Panc1 (cell line): ENCODE measurements around the gene NHS.

Source experiments
- POLR2AphosphoS5 ChIP-seq: IDR thresholded peaks from 2 replicates; pipeline ENCODE4 v1.6.1; 2012; ENCODE audit warnings: mild to moderate bottlenecking, low read depth, low read length, moderate library complexity
- SIN3A ChIP-seq: IDR thresholded peaks from 2 replicates; pipeline ENCODE4 v1.6.1; 2012; ENCODE audit warnings: low read depth, mild to moderate bottlenecking, low read length, moderate library complexity, borderline replicate concordance; ENCODE audit not compliant: insufficient read depth
- TF ChIP-seq, protein P1 (sequence below): fragments of 450-650 bp; IDR thresholded peaks from 2 replicates; pipeline ENCODE4 v1.5.1; 2017; ENCODE audit warnings: mild to moderate bottlenecking

DNA sequence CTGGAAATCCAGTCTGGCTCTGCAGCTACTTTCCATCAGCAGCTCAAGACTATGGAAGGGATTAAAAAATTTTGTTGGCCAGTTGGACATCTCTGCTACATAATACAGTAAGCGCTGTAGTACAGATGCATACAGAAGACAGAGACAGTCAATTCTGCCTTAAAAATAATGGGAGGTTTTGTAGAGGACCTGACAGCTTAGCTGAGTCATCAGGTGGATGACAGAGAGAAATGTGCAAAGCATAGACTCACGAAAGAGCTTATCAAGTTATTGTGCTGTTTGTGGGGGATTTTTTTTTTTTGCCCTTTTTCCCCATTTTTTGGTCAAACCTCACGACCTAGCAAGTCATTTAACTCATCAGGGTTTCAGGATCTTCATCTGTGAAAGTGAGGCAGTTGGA is 213.3 kb downstream of the NHS start:
- TF ChIP-seq, protein P1, sequence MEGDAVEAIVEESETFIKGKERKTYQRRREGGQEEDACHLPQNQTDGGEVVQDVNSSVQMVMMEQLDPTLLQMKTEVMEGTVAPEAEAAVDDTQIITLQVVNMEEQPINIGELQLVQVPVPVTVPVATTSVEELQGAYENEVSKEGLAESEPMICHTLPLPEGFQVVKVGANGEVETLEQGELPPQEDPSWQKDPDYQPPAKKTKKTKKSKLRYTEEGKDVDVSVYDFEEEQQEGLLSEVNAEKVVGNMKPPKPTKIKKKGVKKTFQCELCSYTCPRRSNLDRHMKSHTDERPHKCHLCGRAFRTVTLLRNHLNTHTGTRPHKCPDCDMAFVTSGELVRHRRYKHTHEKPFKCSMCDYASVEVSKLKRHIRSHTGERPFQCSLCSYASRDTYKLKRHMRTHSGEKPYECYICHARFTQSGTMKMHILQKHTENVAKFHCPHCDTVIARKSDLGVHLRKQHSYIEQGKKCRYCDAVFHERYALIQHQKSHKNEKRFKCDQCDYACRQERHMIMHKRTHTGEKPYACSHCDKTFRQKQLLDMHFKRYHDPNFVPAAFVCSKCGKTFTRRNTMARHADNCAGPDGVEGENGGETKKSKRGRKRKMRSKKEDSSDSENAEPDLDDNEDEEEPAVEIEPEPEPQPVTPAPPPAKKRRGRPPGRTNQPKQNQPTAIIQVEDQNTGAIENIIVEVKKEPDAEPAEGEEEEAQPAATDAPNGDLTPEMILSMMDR, result no peak
- TF ChIP-seq POLR2AphosphoS5 (no peak), SIN3A (no peak)
